ENCODE data around the gene SLAMF9.

Gene SLAMF9

DNA sequence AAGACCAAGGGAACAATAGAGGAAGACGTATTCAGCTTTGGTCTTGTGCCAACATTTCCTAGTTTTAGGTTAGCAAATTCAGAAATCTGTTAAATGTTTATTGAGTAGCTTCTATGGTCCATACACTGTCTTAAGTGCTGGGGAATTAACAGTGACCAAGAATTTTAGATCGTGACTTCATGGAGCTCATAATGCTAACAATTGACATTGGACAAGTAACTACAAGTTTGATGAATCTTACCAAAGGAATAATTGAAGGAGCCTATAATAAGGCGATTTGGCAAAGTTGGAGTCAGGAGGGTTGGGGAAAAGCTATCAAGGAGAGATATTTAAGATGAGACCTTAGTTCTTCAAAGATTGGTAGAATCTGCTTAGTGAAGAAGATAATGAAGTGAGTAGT, 1.4 kb upstream of the SLAMF9 start:
- Histone ChIP-seq H3K27me3 (ENCODE audit: control insufficient read depth, low read length) (peaks cover 23% of the 10 kb centered on the region), H3K79me2 (ENCODE audit: control insufficient read depth, low read length) (no peaks in the 10 kb centered on the region)
- no peak for TF ChIP-seq EZH2phosphoT487 (IDR thresholded peaks at IDR 0.05; ENCODE audit: borderline replicate concordance, low read length)
- TF ChIP-seq, protein P1, sequence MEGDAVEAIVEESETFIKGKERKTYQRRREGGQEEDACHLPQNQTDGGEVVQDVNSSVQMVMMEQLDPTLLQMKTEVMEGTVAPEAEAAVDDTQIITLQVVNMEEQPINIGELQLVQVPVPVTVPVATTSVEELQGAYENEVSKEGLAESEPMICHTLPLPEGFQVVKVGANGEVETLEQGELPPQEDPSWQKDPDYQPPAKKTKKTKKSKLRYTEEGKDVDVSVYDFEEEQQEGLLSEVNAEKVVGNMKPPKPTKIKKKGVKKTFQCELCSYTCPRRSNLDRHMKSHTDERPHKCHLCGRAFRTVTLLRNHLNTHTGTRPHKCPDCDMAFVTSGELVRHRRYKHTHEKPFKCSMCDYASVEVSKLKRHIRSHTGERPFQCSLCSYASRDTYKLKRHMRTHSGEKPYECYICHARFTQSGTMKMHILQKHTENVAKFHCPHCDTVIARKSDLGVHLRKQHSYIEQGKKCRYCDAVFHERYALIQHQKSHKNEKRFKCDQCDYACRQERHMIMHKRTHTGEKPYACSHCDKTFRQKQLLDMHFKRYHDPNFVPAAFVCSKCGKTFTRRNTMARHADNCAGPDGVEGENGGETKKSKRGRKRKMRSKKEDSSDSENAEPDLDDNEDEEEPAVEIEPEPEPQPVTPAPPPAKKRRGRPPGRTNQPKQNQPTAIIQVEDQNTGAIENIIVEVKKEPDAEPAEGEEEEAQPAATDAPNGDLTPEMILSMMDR (IDR thresholded peaks at IDR 0.05; ENCODE audit: low read depth, low read length, poor library complexity, severe bottlenecking), result no peak

DNA sequence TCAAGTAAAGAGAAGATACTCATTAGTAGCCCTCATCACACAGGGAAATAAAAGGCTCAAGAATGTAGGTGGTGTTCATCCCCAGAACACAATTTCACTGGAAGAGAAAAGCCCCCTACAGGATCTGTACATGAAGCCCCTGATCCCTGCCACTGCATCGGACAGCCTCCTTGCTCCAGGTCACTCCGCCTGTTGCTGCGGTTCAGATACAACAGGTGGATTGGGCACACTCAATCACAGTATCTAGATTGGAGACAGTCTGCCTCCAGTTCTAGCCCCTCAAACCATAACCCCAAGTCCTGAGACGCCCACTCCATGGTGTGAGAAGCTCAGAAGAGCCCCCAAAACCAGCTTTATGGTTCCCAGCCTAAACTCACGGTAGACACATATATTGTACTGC, 1.1 kb downstream of the SLAMF9 start:
- H3K79me2 ChIP-seq (ENCODE audit: control insufficient read depth, low read length), result no peaks in the 10 kb centered on the region
- no peaks in the 10 kb centered on the region for H3F3A ChIP-seq (ENCODE audit: control insufficient read depth, insufficient read depth)
- no peak overlapping the region for H3K4me3 ChIP-seq (ENCODE audit: low read length)
- H4K20me1 ChIP-seq (ENCODE audit: control insufficient read depth, insufficient read depth, low read depth, low read length), result no peaks in the 10 kb centered on the region
- no peak for TF ChIP-seq EZH2phosphoT487 (IDR thresholded peaks at IDR 0.05; ENCODE audit: borderline replicate concordance, low read length)
- TF ChIP-seq, protein P1 (IDR thresholded peaks at IDR 0.05; ENCODE audit: low read depth, low read length, poor library complexity, severe bottlenecking), result no peak
- no peak overlapping the region for H3K4me2 ChIP-seq (ENCODE audit: low read length)
- no peaks in the 10 kb centered on the region for H3K4me1 ChIP-seq (ENCODE audit: control insufficient read depth, low read length)
- H3K9me3 ChIP-seq (ENCODE audit: control insufficient read depth, insufficient read depth, low read length), result no peaks in the 10 kb centered on the region
- H3K9me2 ChIP-seq (replicated peaks; ENCODE audit: control insufficient read depth, low read length), result no peaks in the 10 kb centered on the region
- peaks cover 17% of the 10 kb centered on the region for H3K27me3 ChIP-seq (ENCODE audit: control insufficient read depth, low read length)
- H3K27ac ChIP-seq (ENCODE audit: low read depth, low read length), result no peak overlapping the region
- H3K36me3 ChIP-seq (ENCODE audit: control insufficient read depth, low read length), result no peaks in the 10 kb centered on the region

More for the DNA sequence above, 1.4 kb upstream of the SLAMF9 start:
- no peaks in the 10 kb centered on the region for H4K20me1 ChIP-seq (ENCODE audit: control insufficient read depth, insufficient read depth, low read depth, low read length)
- H3K36me3 ChIP-seq (ENCODE audit: control insufficient read depth, low read length), result no peaks in the 10 kb centered on the region
- no peak overlapping the region for H3K4me2 ChIP-seq (ENCODE audit: low read length)
- H3K27ac ChIP-seq (ENCODE audit: low read depth, low read length), result no peak overlapping the region
- H3K4me3 ChIP-seq (ENCODE audit: low read length), result no peak overlapping the region
- H3K4me1 ChIP-seq (ENCODE audit: control insufficient read depth, low read length), result no peaks in the 10 kb centered on the region
- H3K9me2 ChIP-seq (replicated peaks; ENCODE audit: control insufficient read depth, low read length), result no peaks in the 10 kb centered on the region
- no peaks in the 10 kb centered on the region for H3F3A ChIP-seq (ENCODE audit: control insufficient read depth, insufficient read depth)
- H3K9me3 ChIP-seq (ENCODE audit: control insufficient read depth, insufficient read depth, low read length), result no peaks in the 10 kb centered on the region

DNA sequence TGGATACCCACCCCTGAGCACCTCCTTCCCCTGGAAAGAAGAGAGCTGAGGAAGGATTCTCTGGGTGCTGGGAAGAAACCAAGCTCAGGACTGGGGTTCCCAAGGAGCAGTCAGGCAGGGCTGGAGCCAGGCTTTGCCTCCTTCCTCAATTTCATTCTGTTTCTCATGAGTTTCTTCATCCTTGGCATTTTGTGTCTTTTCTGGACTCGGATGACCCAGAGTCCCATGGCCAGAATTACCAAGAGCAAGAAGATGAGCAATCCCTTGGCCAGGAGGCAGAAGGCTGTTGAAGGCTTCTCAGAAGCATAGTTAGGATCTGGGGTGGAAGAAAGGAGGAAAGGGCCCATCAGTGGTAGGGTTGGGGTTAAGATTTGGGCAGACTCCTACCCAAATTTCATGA, 2.5 kb downstream of the SLAMF9 start:
- no peaks in the 10 kb centered on the region for H3K79me2 ChIP-seq (ENCODE audit: control insufficient read depth, low read length)
- H3K36me3 ChIP-seq (ENCODE audit: control insufficient read depth, low read length), result no peaks in the 10 kb centered on the region
- no peaks in the 10 kb centered on the region for H3K9me2 ChIP-seq (replicated peaks; ENCODE audit: control insufficient read depth, low read length)
- peaks cover 15% of the 10 kb centered on the region for H3K27me3 ChIP-seq (ENCODE audit: control insufficient read depth, low read length)
- TF ChIP-seq, protein P1 (IDR thresholded peaks at IDR 0.05; ENCODE audit: low read depth, low read length, poor library complexity, severe bottlenecking), result no peak
- TF ChIP-seq EZH2phosphoT487 (IDR thresholded peaks at IDR 0.05; ENCODE audit: borderline replicate concordance, low read length), result no peak
- H3F3A ChIP-seq (ENCODE audit: control insufficient read depth, insufficient read depth), result no peaks in the 10 kb centered on the region
- H4K20me1 ChIP-seq (ENCODE audit: control insufficient read depth, insufficient read depth, low read depth, low read length), result no peaks in the 10 kb centered on the region
- H3K4me1 ChIP-seq (ENCODE audit: control insufficient read depth, low read length), result no peaks in the 10 kb centered on the region
- no peak overlapping the region for H3K27ac ChIP-seq (ENCODE audit: low read depth, low read length)
- no peak overlapping the region for H3K4me3 ChIP-seq (ENCODE audit: low read length)
- no peaks in the 10 kb centered on the region for H3K9me3 ChIP-seq (ENCODE audit: control insufficient read depth, insufficient read depth, low read length)
- no peak overlapping the region for H3K4me2 ChIP-seq (ENCODE audit: low read length)

- H3K4me1 ChIP-seq (ENCODE audit: control insufficient read depth, low read length), result peaks cover under 1% of the 10 kb centered on the region
- H4K20me1 ChIP-seq (ENCODE audit: control insufficient read depth, insufficient read depth, low read depth, low read length), result no peaks in the 10 kb centered on the region
- H3K4me3 ChIP-seq (ENCODE audit: low read length), result no peak overlapping the region
- no peak overlapping the region for H3K4me2 ChIP-seq (ENCODE audit: low read length)
- H3K27ac ChIP-seq (ENCODE audit: low read depth, low read length), result no peak overlapping the region
- peaks cover 18% of the 10 kb centered on the region for H3K27me3 ChIP-seq (ENCODE audit: control insufficient read depth, low read length)
- no peaks in the 10 kb centered on the region for H3K9me2 ChIP-seq (replicated peaks; ENCODE audit: control insufficient read depth, low read length)
- no peaks in the 10 kb centered on the region for H3K36me3 ChIP-seq (ENCODE audit: control insufficient read depth, low read length)
- H3F3A ChIP-seq (ENCODE audit: control insufficient read depth, insufficient read depth), result no peaks in the 10 kb centered on the region
- TF ChIP-seq, protein P1 (IDR thresholded peaks at IDR 0.05; ENCODE audit: low read depth, low read length, poor library complexity, severe bottlenecking), result no peak
- TF ChIP-seq EZH2phosphoT487 (IDR thresholded peaks at IDR 0.05; ENCODE audit: borderline replicate concordance, low read length), result no peak
- no peaks in the 10 kb centered on the region for H3K79me2 ChIP-seq (ENCODE audit: control insufficient read depth, low read length)
- H3K9me3 ChIP-seq (ENCODE audit: control insufficient read depth, insufficient read depth, low read length), result no peaks in the 10 kb centered on the region
Observed at GRCh38 chr1:159951016-159951415, 3.0 kb downstream of the SLAMF9 start.

All from DOHH2 (cell line).